ENCODE data around the gene NXN.

DNA sequence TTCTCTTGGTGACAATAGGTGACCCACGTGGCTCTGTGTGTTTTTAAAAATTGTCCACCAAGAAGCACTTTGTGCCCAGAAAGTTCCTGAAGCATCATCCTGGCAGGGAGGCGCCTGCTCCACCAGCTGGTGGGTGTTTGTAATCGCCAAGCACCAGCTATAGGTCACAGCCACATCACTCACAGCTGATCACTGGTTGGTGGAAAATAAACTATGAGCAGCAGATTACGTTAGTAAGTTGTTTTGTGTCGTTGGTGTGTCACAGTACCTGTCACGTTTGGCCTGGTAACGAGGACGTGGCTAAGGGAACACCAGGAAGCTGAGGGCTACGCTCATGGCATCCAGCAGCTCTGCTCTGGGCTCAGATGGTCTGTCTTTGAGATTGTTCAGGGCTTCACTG, 187.3 kb downstream of the NXN start:
- TF ChIP-seq CTCF (IDR thresholded peaks at IDR 0.05): no peak
- no peak for TF ChIP-seq POLR2A (IDR thresholded peaks at IDR 0.05)

Data from Peyer's patch (tissue), 4 donors.